ENCODE data around the gene KRTAP4-11.
"Not testable (repeated sequence)": the region's sequence is repeated elsewhere in the genome, so short reads cannot be mapped to it uniquely, and the experiment has no call there.

The KRTAP4-11 gene

DNA sequence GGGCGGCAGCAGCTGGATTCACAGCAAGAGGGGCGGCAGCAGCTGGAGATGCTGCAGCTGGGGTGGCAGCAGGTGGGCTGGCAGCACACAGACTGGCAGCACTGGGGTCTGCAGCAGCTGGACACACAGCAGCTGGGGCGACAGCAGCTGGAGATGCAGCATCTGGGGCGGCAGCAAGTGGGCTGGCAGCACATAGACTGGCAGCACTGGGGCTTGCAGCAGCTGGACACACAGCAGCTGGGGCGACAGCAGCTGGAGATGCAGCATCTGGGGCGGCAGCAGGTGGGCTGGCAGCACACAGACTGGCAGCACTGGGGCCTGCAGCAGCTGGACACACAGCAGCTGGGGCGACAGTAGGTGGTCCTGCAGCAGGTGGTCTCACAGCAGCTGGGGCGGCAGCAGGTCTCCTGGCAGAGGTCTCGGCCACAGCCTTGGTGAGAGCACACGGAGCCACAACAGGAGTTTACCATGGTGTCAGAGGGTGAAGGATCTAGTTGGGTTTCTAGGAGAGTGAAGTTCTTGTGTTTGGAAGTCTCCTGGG, at the start of gene KRTAP4-11:
TSS of gene KRTAP4-11 (minus strand) at position 528 of the 541 bp plus-strand sequence. CDS start at position 470, 58 bp downstream.
- DNase-seq (ENCODE audit: low read depth in 2 of 2): not testable (repeated sequence)

- no peak for DNase-seq (ENCODE audit: low read depth in 2 of 2)
These were observed 49.4 kb upstream of the KRTAP4-11 start for GRCh38 chr17:41167561-41167960.

DNA sequence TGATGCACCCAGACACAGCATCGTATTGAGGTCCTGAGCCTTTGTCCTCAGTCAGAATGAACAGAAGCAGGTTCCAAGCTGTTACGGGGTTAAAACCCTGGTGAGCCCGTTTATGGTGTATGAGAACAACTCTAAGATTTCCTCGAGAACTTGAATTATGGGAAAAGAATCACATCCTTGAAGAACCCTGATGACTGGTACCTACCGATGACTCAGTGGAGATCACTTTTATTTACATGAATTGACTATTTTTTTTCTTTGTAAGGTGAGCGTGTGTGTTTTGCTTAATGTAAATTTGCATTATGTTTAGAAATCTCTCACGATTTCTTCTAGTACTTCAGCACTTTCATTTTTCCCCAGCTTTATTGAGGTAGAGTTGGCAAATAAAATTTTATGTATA, 45.7 kb upstream of the KRTAP4-11 start:
- DNase-seq (ENCODE audit: low read depth in 2 of 2): no peak

DNA sequence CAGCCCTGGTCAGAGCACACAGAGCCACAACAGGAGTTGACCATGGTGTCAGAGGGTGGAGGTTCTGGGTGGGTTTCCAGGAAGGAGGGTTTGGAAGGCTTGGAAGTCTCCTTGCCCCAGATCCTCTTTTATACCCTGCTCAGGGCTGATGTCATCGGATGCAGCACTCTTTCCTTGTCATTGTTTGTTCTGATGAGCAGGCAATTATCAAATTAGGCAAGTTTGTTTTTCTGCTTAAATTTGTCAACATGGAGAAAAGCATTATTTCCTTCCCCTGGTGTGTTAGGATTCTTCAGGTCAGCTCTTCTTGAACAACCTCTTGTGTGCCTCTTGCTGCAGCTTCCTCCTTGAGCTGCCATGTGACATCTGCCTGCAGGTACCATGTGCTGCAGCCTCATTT, 42.5 kb upstream of the KRTAP4-11 start, which contains the start of gene KRTAP4-4:
TSS of gene KRTAP4-4 (minus strand) at position 101 of the 400 bp plus-strand sequence. CDS start at position 44, 57 bp downstream.
- no peak for DNase-seq (ENCODE audit: low read depth in 2 of 2)

DNA sequence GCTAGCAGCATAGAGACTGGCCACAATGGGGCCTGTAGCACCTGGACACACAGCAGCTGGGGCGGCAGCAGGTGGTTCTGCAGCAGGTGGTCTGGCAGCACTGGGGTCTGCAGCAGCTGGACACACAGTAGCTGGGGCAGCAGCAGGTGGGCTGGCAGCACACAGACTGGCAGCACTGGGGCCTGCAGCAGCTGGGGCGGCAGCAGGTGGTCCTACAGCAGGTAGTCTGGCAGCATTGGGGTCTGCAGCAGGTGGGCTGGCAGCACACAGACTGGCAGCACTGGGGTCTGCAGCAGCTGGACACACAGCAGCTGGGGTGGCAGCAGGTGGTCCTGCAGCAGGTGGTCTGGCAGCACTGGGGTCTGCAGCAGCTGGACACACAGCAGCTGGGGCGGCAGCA, 42.0 kb upstream of the KRTAP4-11 start:
- DNase-seq (ENCODE audit: low read depth in 2 of 2): not testable (repeated sequence)

DNA sequence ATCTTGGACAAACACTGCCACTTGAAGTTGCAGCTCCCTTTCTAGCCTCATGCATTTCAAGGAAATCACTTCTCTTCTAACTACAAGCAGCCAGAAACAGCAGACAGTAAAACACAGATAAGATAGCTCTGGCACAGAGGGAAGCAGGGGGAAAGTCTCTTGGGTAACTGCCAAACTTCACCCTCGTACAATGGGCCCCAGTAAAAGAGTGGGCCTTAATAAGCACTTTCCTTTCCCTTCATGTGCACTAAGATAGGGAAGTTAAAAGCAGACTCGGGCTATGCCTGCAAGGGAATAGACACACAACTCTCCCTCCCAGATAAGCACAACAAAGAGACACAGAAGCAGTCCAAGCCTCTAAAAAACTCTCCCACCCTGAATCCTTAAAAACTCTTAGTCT, 35.7 kb upstream of the KRTAP4-11 start:
- no peak for DNase-seq (ENCODE audit: low read depth in 2 of 2)

DNA sequence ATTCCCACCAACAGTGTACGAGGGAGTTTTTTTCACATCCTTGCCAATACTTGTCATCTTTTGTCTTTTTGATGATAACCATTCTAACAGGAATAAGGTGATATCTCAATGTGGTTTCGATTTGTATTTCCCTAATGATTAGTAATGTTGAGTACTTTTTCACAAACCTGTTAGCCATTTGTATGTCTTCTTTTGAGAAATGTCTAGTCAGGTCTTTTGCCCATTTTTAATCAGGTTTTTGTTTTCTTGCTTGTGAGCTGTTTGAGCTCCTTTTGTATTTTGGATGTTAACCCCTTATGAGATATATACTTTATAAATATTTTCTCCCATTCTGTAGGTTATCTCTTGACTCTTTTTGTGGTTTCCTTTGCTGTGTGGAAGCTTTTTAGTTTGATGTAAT, 33.4 kb upstream of the KRTAP4-11 start:
- DNase-seq (ENCODE audit: low read depth in 2 of 2): no peak

- no peak for DNase-seq (ENCODE audit: low read depth in 2 of 2)
These were observed 31.9 kb upstream of the KRTAP4-11 start for GRCh38 chr17:41150026-41150425.

GRCh38 chr17:41149652-41149985, 31.4 kb upstream of the KRTAP4-11 start, which contains the start of gene KRTAP4-5:
KRTAP4-5 (minus strand) TSS chr17:41149825; CDS start chr17:41149767, 58 bp downstream.
- no peak for DNase-seq (ENCODE audit: low read depth in 2 of 2)

GRCh38 chr17:41148971-41149651, 30.9 kb upstream of the KRTAP4-11 start:
- not testable (repeated sequence) for DNase-seq (ENCODE audit: low read depth in 2 of 2)

DNA sequence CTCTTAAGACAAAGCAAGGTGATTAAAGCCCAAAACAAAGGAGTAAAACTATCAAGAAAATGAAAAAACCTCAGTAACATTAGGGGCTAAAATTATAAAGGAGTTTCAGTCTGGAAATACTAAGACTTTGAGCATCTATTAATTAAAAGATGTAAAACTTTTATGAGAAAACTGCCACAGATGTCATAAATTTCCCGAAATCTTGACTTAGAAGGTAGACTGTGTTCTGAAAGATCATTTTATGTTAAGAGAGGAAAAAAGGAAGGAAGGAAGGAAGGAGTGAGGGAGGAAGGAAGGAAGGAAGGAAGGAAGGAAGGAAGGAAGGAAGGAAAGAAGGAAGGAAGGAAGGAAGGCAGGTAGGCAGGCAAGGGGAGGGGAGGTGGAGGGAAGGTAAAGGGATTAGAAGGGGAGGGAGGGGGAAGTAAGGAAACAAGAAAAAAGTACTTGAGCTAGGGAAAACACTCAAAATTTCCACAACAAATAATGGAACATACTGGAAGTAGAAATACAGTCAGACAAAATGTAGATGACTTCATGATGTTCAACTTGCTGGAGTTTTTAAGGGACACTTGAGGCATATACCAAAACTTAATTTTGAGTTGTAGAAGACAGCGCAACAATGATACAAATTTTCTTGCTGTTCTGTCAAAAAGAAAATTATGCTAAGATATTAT, 29.5 kb upstream of the KRTAP4-11 start:
- no peak for DNase-seq (ENCODE audit: low read depth in 2 of 2)

GRCh38 chr17:41145261-41145660, 27.1 kb upstream of the KRTAP4-11 start:
- no peak for DNase-seq (ENCODE audit: low read depth in 2 of 2)

DNA sequence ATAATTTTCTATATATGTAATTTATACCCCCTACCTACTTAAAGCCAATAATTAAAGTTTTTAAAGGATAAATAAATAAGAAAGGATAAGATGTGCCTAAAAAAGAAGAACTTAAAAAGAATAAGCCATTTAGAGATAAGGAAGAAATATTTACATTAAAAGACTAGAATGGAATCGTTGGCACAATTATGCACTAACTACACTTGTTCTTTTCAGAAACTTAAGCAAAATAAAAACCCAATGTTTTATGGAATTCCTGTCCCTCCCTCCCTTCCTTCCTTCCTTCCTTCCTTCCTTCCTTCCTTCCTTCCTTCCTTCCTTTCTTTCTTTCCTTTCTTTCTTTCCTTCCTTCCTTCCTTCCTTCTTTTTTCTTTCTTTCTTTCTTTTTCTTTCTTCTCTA, 26.7 kb upstream of the KRTAP4-11 start:
- no peak for DNase-seq (ENCODE audit: low read depth in 2 of 2)

DNA sequence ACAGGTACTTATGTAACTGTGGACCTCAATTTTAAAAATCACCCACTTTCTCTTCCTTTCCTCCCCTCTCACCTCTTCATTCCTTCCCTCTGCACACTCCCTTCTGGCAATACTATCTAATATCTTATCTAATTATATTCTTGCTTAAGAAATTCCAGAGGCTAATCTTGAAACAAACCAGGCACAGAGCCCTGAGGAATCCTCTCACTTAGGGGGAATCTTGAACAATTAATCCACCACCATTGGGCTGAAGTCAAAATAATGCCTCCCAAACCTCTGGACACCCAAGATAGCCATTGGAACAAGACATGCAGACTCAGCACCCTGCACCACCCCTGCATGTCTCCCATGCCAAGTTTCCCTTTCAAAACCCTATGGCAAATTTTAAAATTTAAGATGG, 23.2 kb upstream of the KRTAP4-11 start:
- DNase-seq (ENCODE audit: low read depth in 2 of 2): no peak

DNA sequence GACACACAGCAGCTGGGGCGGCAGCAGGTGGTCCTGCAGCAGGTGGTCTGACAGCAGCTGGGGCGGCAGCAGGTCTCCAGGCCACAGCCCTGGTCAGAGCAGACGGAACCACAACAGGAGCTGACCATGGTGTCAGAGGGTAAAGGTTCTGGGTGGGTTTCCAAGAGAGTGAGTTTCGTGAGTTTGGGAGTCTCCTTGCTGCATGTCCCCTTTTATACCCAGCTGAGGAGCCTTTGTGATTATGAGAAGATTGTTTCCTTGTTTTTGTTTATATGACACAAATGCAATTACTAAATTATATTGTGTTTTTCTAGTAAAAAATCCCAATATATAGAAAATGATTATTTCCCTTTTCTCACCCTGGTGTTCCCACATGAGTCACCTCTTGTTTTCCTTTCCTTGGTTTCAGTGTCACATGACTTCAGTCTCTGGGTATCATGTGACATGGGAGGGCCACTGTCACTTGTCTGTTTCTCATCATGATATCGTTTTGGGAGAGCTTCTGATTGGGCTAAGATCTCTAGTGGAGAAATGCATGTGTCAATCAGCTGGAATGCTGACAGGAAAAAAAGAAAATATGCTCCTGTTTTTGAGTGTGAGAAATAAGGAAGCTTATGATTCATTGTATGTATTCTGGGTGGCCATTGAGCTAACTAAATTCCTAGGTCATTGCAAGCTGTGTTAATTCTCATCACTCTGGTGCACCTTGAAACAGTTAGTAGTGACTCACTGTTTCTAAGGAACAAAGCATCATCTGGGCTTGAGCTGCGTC, 22.4 kb upstream of the KRTAP4-11 start, which contains the start of gene KRTAP4-6:
TSS of gene KRTAP4-6 (minus strand) at position 185 of the 772 bp plus-strand sequence. CDS start at position 128, 57 bp downstream.
- DNase-seq (ENCODE audit: low read depth in 2 of 2): no peak

- DNase-seq (ENCODE audit: low read depth in 2 of 2): not testable (repeated sequence)
These were observed 21.7 kb upstream of the KRTAP4-11 start for GRCh38 chr17:41139865-41140264.

DNA sequence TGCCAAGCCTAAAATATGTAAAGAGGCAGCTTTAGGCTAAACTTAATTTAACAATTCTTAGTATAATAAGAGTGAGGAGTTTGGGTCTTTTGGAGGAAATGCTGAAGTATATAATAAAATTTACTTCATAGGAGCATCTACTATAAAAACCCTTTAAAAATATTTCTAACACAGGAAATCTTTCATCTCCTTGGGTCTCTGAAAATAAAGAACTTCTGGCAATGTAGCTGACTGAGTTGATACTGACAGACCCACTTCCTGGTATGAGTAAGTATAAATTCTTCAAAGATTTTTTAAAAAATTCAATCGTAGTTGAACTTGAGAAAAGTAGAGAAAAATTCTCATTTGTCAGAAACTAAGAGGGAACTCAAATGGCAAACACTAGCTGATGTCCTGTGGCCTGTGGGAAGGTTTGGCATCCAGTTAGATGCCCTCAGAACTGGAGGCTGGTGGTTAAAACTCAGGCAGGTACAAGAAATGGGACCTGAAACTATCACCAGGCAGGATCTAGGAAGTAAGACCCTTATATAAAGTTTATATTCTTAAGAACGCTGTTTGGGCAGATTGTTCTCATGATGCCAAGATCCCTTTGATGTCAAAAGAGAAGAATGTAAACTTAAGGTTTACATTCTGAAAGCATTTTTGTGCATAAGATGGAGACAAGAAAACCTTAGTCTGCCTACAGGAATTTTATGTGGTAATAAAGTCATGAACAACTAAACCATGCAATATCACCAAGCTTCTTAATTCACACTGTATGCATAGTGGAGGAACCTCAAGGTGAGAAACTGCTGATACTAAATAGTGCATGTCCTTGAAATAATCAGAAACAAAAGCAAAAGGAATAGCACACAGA, 15.9 kb upstream of the KRTAP4-11 start:
- DNase-seq (ENCODE audit: low read depth in 2 of 2): no peak

- no peak for DNase-seq (ENCODE audit: low read depth in 2 of 2)
These were observed 13.8 kb upstream of the KRTAP4-11 start for GRCh38 chr17:41131979-41132378.

GRCh38 chr17:41127371-41127770, 9.2 kb upstream of the KRTAP4-11 start:
- no peak for DNase-seq (ENCODE audit: low read depth in 2 of 2)

GRCh38 chr17:41126412-41126811, 8.2 kb upstream of the KRTAP4-11 start:
- no peak for DNase-seq (ENCODE audit: low read depth in 2 of 2)

DNA sequence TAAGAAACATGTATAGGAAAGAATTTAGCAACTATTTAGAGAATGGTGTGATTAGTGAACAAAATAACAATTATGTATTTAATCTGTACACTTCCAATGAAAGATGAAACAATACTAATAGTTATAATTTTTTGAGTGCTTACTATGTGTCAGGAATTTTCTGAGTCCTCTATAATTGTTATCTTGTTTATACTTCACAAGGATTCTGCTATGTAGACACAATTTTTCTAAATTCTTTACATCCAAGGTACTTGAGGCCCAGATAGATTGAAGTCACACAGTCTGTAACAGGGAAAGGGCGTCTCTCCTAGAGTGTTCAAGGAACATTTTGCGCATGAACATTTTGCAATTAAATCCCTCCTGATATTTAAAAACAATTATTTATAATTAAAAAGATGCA, 6.9 kb upstream of the KRTAP4-11 start:
- no peak for DNase-seq (ENCODE audit: low read depth in 2 of 2)
